Measurements from ENCODE around the gene NUP210L. TPM values are rescaled to one million over a fixed set of nuclear protein-coding genes. Genes with fewer than 3 reads are reported as not detected.

The NUP210L gene
- not detected in 2 replicates for total RNA-seq (ENCODE audit: low replicate concordance)

DNA sequence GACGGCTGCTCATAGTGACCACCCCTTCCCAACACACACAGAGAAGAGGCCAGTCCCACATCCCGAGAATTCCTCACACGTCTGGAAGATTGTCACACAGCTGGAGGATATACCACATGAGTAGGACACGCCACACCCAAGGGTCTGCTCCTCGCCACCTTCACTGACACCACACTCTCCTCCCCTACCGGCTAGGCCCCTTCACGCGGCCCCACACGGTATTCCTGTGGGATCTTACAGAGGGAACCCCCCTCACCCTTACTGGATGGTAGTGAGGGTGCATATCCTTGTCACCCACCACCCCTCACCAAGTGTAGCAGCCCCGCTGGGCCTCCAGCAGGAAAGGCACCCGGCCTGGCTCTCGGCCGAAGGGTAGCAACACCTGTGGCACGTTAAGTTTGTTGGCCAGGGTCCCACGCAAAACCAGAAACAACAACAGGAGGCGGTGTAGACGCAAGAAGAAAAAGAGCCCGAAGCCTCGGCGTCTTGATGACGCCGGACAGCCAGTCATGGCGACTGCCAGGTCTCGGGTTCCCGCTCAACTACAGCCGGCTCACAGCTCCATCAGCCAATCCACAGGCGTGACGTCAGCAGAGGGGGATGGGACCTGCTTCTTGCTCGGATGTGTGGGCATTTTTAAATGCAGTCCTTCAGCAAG, at the start of gene NUP210L:
Gene NUP210L, minus strand, starts transcription at position 540 of the 658 bp plus-strand sequence.
- Histone ChIP-seq H3F3A (ENCODE audit: low read depth) (peaks cover 21% of the 10 kb centered on the region), H4K20me1 (ENCODE audit: low read depth) (no peaks in the 10 kb centered on the region), H3K36me3 (peaks cover 6% of the 10 kb centered on the region), H3K4me2 (no peak within 1 kb of the TSS), H3K27me3 (no peaks in the 10 kb centered on the region), H3K4me1 (peaks cover 11% of the 10 kb centered on the region), H3K9ac (no peak within 1 kb of the TSS), H3K4me3 (no peak within 1 kb of the TSS), H3K79me2 (ENCODE audit: low read depth) (peaks cover 3% of the 10 kb centered on the region), H2AFZ (replicated peaks) (no peak within 1 kb of the TSS), H3K27ac (no peak within 1 kb of the TSS), H3K9me3 (ENCODE audit: low read depth) (no peaks in the 10 kb centered on the region)
- Mint-ChIP-seq H3K27me3 (ENCODE audit: insufficient read depth, low read depth) (peaks cover 4% of the 10 kb centered on the region), H3K9me3 (no peaks in the 10 kb centered on the region), H3K4me1 (peaks cover 15% of the 10 kb centered on the region), H3K4me3 (no peak within 1 kb of the TSS), H3K27ac (peak within 1 kb of the TSS; percentile 33), H3K36me3 (peaks cover 14% of the 10 kb centered on the region)
- peak; percentile 20 for DNase-seq (ENCODE audit: low spot score)
- no peak for TF ChIP-seq EZH2phosphoT487 (IDR thresholded peaks at IDR 0.05)
- TF ChIP-seq, protein P1, sequence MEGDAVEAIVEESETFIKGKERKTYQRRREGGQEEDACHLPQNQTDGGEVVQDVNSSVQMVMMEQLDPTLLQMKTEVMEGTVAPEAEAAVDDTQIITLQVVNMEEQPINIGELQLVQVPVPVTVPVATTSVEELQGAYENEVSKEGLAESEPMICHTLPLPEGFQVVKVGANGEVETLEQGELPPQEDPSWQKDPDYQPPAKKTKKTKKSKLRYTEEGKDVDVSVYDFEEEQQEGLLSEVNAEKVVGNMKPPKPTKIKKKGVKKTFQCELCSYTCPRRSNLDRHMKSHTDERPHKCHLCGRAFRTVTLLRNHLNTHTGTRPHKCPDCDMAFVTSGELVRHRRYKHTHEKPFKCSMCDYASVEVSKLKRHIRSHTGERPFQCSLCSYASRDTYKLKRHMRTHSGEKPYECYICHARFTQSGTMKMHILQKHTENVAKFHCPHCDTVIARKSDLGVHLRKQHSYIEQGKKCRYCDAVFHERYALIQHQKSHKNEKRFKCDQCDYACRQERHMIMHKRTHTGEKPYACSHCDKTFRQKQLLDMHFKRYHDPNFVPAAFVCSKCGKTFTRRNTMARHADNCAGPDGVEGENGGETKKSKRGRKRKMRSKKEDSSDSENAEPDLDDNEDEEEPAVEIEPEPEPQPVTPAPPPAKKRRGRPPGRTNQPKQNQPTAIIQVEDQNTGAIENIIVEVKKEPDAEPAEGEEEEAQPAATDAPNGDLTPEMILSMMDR (IDR thresholded peaks at IDR 0.05): no peak
- no peak for TF ChIP-seq EZH2 (IDR thresholded peaks at IDR 0.05)

DNA sequence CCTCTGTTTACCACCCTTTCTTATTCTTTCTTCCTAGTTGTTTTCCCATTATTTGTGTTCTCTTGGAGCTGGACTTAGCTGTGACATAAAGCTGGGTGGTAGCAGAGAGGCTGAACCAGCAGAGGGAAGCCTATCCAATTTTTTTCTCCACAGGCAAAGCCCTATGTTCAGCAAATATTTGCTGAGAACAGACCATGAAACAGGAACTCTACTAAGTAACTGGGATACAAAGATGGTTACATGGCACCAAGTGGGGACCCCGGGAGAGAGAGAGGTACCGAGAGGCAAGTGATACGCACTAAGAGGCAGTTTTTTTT, 44.6 kb upstream of the NUP210L start:
- H3K36me3 ChIP-seq: no peaks in the 10 kb centered on the region
- Mint-ChIP-seq H3K27ac (no peak overlapping the region), H3K4me1 (peaks cover 7% of the 10 kb centered on the region), H3K4me3 (no peak overlapping the region), H3K27me3 (ENCODE audit: insufficient read depth, low read depth) (peaks cover 2% of the 10 kb centered on the region), H3K36me3 (no peaks in the 10 kb centered on the region), H3K9me3 (no peaks in the 10 kb centered on the region)
- H3K4me2 ChIP-seq: peak overlapping the region; percentile 54
- H4K20me1 ChIP-seq (ENCODE audit: low read depth): no peaks in the 10 kb centered on the region
- H3K9ac ChIP-seq: no peak overlapping the region
- no peaks in the 10 kb centered on the region for H3K79me2 ChIP-seq (ENCODE audit: low read depth)
- peak overlapping the region; percentile 20 for H3K4me3 ChIP-seq
- H3K9me3 ChIP-seq (ENCODE audit: low read depth): no peaks in the 10 kb centered on the region
- H2AFZ ChIP-seq (replicated peaks): peak overlapping the region; percentile 95
- DNase-seq (ENCODE audit: low spot score): no peak
- TF ChIP-seq, protein P1 (IDR thresholded peaks at IDR 0.05): no peak
- TF ChIP-seq EZH2phosphoT487 (IDR thresholded peaks at IDR 0.05): no peak
- peaks cover 5% of the 10 kb centered on the region for H3K4me1 ChIP-seq
- H3F3A ChIP-seq (ENCODE audit: low read depth): peaks cover 5% of the 10 kb centered on the region
- H3K27me3 ChIP-seq: no peaks in the 10 kb centered on the region
- H3K27ac ChIP-seq: no peak overlapping the region

DNA sequence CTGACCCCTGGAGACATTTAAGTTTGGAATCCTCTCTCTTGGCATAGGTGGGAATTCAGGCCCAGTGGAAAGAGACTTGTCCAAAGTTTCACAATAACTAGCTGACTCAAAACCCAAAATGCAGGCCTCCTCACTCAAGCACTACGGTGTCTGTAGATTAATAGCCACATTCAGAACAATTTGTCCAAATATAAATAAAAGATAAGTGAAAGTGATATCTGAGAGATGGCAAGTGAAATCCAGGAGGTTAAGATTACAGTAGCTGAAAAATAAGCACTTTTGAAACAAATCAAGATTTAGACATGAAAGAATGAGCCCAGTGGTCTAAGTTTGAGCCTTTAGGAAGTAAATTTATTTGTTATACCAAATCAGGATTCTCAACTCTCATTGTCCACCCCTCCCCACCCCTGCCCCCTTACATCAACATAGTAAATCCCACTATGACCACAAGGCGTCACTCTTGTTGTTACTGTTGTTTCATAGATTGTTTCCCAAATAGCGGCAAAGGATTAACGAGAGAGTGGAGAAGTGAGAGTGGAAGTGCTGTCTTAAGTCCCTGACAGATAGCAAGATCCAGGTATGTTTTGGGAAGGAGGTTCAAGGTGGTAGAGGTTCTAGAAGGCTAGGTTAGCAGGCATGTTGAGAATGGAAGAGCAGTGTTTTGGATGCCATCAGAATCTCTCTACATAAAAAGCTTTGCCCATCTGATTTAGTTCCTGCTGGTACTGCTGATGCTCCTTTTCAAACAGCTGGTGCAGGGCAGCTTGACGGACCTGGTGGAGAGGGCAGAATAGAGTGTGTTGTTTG, 44.1 kb upstream of the NUP210L start:
- H3K9ac ChIP-seq: no peak overlapping the region
- H3K4me1 Mint-ChIP-seq: peaks cover 7% of the 10 kb centered on the region
- H3K4me3 Mint-ChIP-seq: no peak overlapping the region
- H3K36me3 ChIP-seq: no peaks in the 10 kb centered on the region
- H3K27ac ChIP-seq: no peak overlapping the region
- H3K36me3 Mint-ChIP-seq: no peaks in the 10 kb centered on the region
- H3K4me3 ChIP-seq: peak overlapping the region; percentile 20
- peaks cover 5% of the 10 kb centered on the region for H3F3A ChIP-seq (ENCODE audit: low read depth)
- peak overlapping the region; percentile 95 for H2AFZ ChIP-seq (replicated peaks)
- H3K4me1 ChIP-seq: peaks cover 5% of the 10 kb centered on the region
- no peaks in the 10 kb centered on the region for H3K9me3 Mint-ChIP-seq
- peaks cover 2% of the 10 kb centered on the region for H3K27me3 Mint-ChIP-seq (ENCODE audit: insufficient read depth, low read depth)
- no peaks in the 10 kb centered on the region for H3K79me2 ChIP-seq (ENCODE audit: low read depth)
- DNase-seq (ENCODE audit: low spot score): peak; percentile 84
- H4K20me1 ChIP-seq (ENCODE audit: low read depth): no peaks in the 10 kb centered on the region
- no peak overlapping the region for H3K27ac Mint-ChIP-seq
- peak overlapping the region; percentile 54 for H3K4me2 ChIP-seq
- H3K9me3 ChIP-seq (ENCODE audit: low read depth): no peaks in the 10 kb centered on the region
- TF ChIP-seq EZH2phosphoT487 (IDR thresholded peaks at IDR 0.05): no peak
- TF ChIP-seq, protein P1 (IDR thresholded peaks at IDR 0.05): peak; percentile 77
- H3K27me3 ChIP-seq: no peaks in the 10 kb centered on the region
